ENCODE data around the gene UEVLD.

UEVLD gene

GRCh38 chr11:18588297-18589252 is at the start of gene UEVLD:
Gene UEVLD (minus strand): TSS chr11:18588734. CDS start chr11:18588654, 80 bp downstream.
- peak within 1 kb of the TSS; percentile 82 for H3K4me3 ChIP-seq (replicated peaks; ENCODE audit: low read depth, low read length)
- no peak for TF ChIP-seq CTCF (IDR thresholded peaks at IDR 0.05; ENCODE audit: low read length, missing control alignments)
- DNase-seq (ENCODE audit: low read depth): peak; percentile 90

- peak within 1 kb of the TSS; percentile 99 for H3K4me3 ChIP-seq (replicated peaks; ENCODE audit: low read depth, low read length)
- no peak for TF ChIP-seq CTCF (IDR thresholded peaks at IDR 0.05; ENCODE audit: low read length, missing control alignments)
- DNase-seq (ENCODE audit: low read depth): peak; percentile 99
These were observed 45.9 kb upstream of the UEVLD start, which contains the start of gene SPTY2D1 for GRCh38 chr11:18634140-18635032. Gene SPTY2D1 (minus strand): TSS chr11:18634342. CDS start chr11:18634257, 85 bp downstream.

- peak overlapping the region; percentile 99 for H3K4me3 ChIP-seq (replicated peaks; ENCODE audit: low read depth, low read length)
- DNase-seq (ENCODE audit: low read depth): peak; percentile 3
- no peak for TF ChIP-seq CTCF (IDR thresholded peaks at IDR 0.05; ENCODE audit: low read length, missing control alignments)
These were observed 45.0 kb upstream of the UEVLD start for GRCh38 chr11:18633256-18634139.

- no peak for TF ChIP-seq CTCF (IDR thresholded peaks at IDR 0.05; ENCODE audit: low read length, missing control alignments)
- peak overlapping the region; percentile 99 for H3K4me3 ChIP-seq (replicated peaks; ENCODE audit: low read depth, low read length)
- DNase-seq (ENCODE audit: low read depth): no peak
These were observed 44.3 kb upstream of the UEVLD start for GRCh38 chr11:18632841-18633240.

- TF ChIP-seq CTCF (IDR thresholded peaks at IDR 0.05; ENCODE audit: low read length, missing control alignments): no peak
- no peak overlapping the region for H3K4me3 ChIP-seq (replicated peaks; ENCODE audit: low read depth, low read length)
- no peak for DNase-seq (ENCODE audit: low read depth)
These were observed 35.6 kb upstream of the UEVLD start for GRCh38 chr11:18624161-18624560.

- no peak for DNase-seq (ENCODE audit: low read depth)
- no peak for TF ChIP-seq CTCF (IDR thresholded peaks at IDR 0.05; ENCODE audit: low read length, missing control alignments)
- H3K4me3 ChIP-seq (replicated peaks; ENCODE audit: low read depth, low read length): no peak overlapping the region
These were observed 35.2 kb upstream of the UEVLD start for GRCh38 chr11:18623707-18624106.
